Right hindlimb (tissue), 1 donor: Measurements from ENCODE around the gene PI4KA.

Experiments used
- DNase-seq: peaks from one replicate; pipeline ENCODE4 v3.0.0-alpha.2; 2018

Gene PI4KA

DNA sequence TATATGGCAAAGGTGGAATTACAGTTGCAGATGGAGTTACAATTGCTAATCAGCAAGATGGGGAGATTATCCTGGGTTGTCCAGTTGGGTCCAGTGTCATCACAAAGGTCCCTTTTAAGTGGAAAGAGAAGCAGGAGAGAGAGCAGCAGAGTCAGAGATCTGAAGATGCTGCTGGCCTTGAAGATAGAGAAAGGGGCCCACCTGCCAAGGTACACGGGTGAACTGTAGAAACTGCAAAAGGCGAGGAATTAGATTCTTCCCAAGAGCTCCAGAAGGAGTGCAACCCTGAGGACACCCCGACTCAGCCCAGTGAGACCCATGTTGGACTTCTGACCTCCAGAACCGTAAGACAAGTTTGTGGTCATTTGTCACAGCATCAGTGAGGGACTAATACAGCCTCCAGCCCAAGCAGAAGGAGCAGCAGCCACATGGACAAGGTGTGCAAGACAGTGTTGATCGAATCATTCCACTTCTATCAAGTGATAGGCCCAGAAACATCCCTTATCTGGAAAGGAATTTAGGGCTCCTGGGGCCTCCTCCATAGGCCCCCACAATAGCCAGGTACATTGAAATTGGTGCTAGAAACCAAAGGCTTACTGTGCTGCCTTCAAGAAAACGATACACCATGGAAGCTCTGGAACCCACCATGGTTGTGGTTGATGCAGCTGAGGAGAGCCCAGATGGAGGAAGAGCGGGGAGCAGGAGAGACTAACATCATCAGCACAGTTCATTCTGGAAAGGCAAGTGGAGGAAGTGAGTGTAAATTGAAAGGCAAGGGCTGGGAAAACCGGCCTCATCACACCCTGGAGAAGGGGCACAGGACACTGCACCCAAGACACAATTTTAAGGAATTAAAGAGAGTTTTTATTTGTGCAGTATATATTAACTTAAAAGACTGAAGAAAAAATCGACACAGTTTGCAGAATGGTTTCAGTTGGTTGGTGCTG, 23.5 kb upstream of the PI4KA start:
- DNase-seq: no peak

DNA sequence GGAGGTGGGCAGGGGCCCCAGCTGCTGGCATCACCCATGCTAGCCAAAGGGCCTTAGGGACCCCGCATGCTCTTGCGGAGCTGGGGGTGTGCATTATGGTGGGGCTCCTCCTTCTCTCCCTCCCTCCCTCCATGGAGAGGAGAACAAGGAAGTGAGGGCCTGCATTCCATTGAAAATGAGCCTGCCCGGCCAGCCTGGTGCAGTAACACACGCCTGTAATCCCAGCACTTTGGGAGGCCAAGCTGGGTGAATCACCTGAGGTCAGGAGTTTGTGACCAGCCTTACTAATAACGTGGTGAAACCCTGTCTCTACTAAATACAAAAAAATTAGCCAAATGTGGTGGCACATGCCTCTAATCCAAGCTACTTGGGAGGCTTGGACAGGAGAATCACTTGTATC, 22.6 kb upstream of the PI4KA start:
- no peak for DNase-seq

DNA sequence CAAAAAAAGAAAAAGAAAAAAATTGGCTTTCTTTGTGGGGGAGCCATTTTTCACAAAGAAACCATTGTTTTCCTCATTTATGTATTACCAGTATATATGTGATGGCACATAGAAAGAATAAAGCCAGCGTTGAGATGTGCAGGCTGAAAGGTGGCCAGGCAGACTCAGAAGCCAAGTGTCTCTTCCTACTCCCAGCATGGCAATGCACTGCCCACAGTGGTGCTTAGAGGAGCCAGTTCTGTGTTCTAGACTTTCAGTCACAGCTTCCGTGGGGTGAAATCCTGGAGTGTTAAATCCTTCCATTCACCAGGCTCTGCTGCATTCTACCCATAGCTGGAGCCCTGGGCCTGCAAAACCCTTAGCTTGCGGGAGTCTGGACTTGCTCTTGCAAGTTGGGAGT, 19.1 kb upstream of the PI4KA start:
- DNase-seq: no peak

DNA sequence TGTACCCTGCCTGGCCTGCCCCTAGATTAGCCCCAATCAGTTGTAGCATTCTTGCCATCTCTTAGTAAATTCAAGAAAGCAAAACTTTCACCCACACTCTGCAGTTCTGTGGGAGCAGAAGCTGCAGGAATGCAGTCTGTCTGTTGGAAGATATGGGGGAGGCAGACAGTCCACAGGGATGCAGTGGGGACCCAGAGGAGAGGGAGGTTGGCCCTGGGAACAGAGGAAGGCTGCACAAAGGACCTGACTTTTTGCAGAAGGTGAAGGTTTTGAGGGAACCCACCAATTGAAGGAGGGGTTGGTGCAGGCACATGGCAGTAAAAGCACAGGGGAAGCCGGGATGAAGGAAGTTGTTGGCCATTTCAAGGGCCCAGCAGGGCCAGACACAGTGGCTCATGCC, 16.7 kb upstream of the PI4KA start:
- no peak for DNase-seq

DNA sequence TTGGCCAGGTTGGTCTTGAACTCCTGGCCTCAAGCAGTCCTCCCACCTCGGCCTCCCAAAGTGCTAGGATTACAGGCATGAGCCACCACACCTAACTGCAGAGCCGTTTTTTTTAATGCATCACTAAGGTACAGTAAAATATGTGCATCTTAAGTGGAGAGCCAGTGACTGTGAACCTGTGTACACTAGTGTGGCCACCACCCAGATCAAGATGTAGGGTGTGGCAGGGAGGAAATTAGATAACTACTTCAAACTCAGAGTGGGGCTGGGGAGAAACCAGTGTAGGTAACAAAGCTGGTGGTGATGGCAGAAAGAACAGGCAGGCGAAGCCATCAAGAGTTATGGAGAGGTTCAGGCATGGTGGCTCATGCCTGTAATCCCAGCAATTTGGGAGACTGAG, 14.6 kb upstream of the PI4KA start:
- DNase-seq: no peak

DNA sequence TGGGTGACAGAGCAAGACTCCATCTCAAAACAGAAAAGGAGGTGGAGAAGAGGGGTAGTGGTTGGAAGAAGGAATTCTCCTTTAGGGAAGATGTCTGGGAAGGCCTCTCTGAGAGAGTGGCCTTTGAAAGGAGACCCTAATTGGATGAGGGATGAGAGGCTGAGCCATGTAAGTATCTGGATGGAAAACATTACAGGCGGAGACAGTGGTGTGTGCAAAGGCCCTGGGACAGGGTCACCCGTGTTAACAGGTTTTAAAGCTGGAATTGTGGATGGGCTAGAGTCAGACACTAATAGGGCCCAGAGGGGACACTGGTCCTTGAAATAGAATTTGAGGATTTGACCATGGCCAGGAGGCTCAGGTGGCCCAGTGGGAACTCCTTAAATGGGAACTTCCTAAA, 10.6 kb upstream of the PI4KA start:
- DNase-seq: no peak

DNA sequence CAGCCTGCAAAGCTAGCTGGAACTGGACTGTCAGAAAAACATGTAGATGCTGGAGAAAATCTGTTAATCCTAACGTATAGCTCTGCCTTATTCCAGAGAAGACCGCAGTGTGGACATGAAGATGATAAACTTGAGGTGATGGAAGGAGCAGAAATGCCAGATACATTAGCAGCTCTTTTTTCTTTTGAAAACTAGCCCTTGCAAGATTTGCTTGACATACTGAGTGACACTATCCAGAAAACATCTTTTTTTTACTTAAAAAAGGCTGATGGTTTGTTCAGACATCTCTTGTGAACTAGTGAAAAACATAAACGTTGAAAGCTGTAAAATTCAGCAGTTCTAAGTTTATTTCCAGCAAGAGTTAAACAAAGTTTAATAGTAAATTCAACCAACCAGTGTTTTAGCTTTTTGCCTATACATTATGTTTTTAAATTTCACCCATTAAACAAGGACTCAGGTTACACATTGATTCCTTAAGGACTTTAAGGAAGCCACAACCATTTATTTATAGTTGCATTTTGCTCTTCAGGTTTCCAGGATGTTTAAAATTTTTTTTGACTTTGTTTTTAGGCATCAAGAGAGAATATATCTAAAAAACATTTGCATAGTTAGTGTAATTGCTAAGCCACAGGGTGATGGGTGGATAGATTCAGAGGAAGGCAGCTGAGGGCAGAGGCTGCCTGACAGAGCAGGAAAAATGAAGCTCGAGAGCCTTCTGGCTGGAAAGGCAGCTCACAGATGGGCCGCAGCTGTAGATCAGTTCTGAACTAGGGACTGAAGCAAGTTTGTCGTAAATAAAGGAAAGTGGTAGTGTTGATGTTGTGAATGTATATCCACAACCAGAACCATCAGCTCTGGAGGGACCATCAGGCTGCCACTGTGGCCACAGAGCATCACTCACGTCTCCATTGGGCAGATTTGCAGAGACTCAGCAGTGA, 9.7 kb upstream of the PI4KA start:
- no peak for DNase-seq

DNA sequence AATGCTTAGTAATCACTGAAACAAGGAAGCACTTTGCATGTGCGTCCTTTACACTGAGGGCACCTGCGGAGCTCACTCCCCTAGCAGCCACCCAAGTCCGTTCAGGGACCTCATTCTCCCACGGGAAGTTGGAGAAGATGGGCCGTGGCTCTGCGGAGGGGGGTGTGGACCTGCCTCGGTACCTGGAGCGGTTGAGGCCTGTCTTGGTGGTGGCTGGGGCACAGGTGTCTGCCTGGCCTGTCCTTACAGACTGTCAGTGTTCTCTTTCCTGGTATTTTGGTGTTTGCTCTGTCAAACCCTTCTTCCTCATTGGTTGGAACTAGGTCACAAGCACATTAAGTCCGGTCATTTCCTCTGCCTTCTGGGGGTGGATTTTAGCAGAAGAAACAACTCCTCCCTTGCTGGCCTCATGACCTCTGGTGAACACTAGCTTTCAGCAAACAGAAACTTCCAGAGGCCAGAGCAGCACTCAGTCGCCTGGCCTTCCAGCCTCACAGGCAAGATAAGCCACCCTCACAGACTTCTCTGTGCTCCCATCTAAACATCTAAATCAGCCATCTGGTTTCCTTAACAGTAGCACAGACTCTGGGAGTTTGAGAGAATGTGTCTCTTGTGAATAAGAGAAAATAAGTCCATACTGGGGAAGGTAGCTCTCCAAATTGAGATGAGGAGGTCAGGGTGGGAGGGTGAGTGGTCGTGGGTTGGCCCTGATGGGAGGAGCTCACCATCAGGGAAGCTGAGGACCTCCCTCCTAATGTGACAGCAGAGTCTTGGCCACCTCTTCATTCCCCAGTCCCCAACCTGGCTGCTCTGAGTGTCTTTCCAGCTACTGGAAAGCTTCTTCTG, 8.8 kb upstream of the PI4KA start:
- no peak for DNase-seq

DNA sequence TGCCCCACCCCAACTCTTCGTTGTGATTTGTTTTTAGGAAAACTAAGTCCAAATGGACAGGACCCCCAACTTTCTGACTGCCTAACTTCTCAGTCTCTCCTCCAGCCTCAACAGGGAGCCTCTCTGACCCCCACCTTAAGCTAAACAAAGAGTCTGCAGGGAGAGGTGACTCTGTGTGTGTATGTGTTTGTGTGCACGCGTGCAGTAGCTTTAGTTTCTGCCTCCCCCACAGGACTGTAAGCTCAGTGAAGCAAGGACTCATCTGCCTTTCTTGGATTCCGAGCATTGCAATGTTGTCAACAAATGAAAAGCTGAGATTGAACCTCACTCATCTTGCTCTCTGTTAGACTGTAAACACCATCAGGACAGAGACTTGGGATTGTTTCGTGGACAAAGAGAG, 8.1 kb upstream of the PI4KA start:
- DNase-seq: no peak

DNA sequence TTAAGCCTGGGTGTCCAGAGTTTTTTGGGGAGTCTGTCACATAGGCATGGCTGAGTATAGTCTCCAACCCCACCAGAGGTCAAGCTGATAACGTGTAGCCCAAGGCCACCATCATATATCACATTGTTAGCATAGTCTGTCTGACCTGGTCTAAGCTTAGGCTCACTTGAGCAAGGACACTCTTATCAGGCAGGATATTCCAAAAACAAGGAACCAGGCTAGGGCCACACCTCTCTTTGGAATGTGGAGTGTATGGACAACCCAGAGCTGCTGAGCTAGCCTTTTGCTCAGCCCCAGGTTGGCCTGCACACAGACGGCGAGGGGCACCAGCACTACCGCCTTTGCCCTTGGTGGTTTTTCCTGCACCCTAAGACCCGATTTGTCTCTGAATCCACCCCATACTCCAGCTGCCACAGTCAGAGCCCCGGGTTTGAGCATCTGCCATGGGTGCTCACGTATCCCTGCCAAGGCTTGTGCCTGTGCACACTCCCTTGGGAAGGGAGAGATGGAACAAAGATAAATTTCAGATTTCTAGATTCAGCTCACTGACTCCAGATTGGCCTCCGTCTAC, 7.3 kb upstream of the PI4KA start:
- DNase-seq: no peak

DNA sequence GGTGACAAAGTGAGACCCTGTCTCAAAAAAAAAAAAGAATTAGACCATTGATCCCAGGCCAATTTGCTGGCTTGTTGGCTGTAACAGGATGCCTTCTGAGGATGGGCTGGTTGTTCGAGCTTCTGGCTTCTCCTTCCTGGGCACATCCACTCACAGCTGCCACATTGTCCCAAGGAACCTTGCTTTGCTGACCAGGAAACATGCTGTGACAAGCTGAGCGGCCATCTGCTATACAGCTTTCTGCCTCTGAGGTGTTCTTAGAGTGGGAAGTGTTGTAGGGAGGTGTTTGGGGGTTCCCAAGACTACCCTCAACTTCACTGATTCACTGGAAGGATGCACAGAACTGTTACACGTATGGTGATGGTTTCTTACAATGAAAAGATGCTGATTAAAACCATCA, 6.7 kb upstream of the PI4KA start:
- no peak for DNase-seq

DNA sequence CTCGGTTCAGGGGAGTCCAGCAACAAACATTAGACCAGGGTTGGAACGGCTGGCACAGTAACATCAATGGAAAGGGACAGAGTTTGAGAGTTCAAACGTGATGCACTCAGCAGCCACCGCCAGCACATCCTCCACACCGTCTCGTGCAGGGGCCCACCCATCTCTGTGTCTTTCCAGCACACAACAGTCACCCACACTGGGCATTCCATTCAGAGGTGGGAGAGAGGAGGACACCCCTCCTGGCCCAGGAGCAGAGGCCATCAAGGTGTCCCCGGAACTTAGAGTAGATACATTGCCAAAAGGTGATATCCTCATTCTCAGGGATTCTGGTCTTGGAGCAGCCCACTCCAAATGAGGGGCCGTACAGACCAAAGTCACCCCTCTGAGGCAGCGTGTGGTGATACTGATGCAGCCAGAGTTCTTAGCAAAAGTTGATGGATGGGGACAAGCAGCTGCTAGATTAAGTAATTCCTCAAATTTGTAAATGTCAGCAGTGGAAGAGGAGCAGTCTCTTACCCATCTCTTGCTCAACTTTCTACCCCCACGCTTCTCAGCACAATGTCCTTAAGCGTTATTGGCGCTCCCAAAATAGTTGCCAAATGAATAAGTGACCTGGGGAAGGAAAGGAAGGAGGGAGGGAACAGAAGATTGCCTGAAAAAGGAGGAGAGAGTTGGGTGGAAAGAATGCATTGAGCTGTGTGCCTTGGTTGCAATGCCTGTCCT, 5.7 kb upstream of the PI4KA start:
- no peak for DNase-seq

DNA sequence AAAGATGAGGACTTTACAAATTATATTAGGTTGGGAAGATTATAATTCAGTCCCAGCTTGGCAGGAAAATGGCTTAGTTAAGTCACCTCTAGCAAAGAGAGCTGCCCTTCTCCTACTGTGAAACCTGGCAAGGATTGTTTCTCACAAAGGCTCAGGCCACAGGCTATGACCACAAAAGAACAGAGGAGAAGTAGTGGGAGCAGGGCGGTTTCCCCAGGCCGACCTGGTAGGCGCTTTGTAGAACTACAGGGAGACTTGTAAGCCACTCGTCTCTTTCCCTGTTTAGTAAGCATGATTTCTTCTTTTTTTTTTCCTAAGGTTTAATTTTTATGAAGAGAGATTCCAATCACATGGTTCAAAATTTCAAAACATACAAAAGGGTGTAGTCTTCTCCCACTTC, 4.8 kb upstream of the PI4KA start:
- no peak for DNase-seq

DNA sequence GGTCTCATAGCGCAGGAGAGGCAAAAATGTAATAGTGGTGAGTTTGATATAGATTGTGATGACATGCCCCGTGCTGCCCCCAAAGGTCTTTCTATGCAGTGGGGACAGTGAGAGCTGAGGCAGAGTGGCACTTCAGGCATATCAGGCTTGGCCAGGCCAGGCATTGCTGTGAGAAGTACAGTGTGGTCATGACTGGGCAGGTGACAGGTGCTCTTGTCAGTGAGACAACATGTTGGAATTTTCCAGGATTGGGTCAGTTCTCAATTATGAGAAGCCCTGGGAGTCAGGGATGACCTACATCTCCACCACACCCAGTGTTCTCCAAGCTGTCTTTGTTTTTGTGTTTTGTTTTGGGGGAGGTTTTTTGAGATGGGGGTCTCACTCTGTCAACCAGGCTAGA, 3.9 kb upstream of the PI4KA start:
- DNase-seq: no peak

DNA sequence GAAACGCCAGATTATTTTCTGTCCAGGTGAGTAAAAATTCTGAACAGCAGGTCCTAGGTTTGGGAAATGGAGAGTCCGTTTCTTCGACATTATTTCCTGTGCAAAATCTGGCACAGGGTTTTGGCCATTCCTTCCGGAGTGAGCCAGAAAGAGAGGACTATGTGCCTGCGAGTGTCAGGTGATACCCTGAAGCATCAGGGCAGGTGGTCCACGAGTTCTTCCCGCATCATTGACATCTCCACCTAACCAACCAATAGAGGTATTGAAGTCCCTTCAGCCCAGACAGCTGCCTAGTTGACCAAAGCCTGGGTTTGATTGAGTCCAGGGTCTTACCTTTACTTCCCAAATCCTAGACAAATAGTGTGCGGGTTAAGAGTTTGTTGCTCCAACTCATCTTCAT, 1.0 kb upstream of the PI4KA start:
- no peak for DNase-seq

DNA sequence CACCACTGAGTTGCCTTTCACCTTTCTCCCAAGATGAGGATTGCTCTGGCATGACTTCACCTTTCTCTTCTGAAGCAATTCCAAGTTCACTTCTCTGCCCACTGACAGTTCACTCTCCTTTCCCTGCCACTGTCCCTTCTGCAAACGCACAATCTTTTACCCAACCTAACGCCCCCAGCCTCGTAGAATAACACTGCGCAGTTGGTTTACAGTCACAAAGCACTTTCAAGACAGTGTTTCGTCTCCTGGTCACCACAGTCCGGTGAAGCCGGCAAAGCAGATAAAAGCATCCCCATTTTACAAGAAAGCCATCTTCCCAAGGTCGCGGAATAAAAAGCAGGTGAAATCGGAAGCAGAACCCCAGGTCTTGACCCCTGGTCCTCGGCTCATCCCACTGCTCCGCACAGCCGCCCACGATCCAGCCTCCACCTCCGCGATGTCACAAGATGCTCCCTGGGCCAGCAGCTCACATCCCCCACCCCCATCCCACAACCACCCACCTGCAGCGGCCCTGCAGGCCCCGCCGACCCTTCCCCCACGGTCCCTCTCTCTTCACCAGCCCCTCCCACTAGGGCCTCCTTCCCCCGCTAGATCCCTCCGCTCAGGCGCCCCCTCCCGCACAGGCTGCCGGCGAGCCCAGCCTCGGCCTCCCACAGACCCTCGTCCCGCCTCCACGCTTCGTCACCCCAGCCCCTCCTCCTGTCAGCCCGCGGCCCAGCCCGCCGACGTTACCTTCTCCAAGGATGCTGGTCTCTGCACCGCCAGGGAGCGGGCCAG, 585 bp downstream of the PI4KA start:
- peak; percentile 94 for DNase-seq

DNA sequence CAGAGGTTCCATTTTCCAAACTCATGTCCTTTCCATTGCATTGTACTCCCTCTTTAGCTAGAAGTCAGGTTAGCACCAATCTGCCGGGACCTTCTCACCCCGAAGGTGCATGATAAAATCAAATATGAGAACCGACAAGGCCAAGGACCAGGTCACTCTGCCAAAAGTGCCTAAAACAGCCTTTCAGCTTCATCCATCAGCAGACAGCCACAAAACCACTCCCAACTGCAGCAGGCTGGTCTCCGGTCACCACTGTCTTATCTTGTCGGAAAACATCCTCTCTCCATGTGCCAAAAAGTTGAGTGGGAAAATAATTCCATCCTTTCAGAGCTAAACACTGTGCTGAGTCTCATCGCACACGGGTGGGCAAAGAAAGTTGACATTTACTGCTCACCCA, 1.4 kb downstream of the PI4KA start:
- no peak for DNase-seq

DNA sequence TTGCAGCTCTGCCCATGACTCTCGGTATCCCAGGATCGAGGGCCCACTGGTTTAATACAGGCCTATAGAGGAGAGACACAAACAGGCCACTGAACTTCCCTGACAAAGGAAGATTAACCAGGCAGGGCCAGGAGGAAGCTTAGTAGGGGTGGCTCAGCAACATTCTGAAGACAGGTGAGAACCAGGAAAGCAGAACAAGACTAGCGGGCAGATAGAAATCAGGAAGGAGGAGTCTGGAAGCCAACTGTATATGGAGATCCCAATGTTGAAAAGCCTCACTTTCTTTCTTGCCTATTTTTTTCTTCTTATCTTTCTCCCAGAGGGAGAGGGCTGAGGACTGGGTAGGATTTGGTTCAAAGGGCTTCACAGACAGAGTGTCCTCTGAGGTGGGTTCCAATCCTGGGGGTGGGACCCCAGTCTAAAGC, 5.4 kb downstream of the PI4KA start:
- no peak for DNase-seq

DNA sequence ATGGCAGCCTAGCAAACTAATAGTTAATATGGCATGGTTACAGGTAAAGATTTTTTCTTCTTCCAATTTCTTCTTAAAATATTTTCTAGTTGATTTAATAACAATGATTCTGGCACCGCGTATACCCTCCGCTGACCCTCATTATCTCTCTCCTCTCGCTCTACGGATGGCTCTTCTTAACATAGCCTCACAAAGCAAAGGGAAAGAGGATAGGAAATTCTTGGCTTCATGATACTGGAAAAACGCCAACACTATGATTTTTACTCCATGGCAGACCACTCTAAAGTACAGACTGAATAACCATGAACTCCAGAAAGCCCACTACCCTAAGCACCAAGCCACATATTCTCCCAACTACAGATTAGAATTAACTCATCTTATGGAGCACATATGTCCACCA, 6.1 kb downstream of the PI4KA start:
- no peak for DNase-seq

DNA sequence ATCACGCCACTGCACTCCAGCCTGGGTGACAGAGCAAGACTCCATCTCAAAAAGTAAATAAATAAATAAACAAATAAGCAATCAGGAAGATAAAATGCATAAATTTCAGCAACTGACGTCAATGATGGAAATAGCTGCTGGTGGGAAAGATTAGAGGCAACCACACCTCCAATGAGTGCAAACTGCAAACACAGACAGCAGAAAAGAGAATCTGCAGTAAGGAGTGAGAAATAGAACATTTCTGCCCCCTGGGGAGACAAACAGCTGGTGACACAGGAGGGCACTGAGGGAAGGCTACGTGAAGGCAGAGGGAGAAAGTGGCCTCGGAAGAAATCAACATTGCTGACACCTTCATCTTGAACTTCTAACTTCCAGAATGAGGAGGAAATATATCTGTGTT, 6.5 kb downstream of the PI4KA start:
- DNase-seq: no peak

DNA sequence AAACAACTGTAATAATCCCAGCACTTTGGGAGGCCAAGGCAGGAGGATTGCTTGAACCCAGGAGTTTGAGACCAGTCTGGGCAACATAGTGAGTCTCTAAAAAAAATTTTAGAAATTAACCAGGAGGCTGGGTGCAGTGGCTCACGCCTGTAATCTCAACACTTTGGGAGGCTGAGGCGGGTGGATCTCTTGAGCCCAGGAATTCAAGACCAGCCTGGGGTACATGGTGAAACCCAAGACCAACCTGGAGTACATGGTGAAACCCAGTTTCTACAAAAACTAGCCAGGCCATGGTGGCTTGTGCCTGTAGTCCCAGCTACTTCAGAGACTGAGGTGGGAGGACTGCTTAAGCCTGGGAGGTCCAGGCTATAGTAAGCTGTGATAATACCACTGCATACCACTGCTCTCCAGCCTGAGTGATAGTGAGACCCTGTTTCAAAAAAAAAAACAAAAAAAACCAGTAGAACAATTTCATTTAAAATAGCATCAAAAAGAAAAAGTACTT, 11.2 kb downstream of the PI4KA start:
- DNase-seq: no peak
